Endothelial cell (in vitro differentiated cells): ENCODE results near the gene PCNX2. TPM values are rescaled to one million over a fixed set of nuclear protein-coding genes. Genes with fewer than 3 reads are reported as not detected.

Experiments
- DNase-seq: peaks from one replicate; pipeline ENCODE4 v3.0.0; 2021; ENCODE audit warnings: low spot score
- H3K27ac Mint-ChIP-seq: one replicate; pipeline ENCODE4 v1.8.0; 2021; ENCODE audit warnings: mixed read lengths, inconsistent platforms; ENCODE audit not compliant: unreplicated experiment
- H3K27me3 Mint-ChIP-seq: one replicate; pipeline ENCODE4 v1.8.0; 2021; ENCODE audit warnings: mild to moderate bottlenecking, moderate library complexity, mixed read lengths, inconsistent platforms; ENCODE audit not compliant: unreplicated experiment
- H3K36me3 Mint-ChIP-seq: one replicate; pipeline ENCODE4 v1.8.0; 2021; ENCODE audit warnings: mild to moderate bottlenecking, low read depth, mixed read lengths, inconsistent platforms; ENCODE audit not compliant: unreplicated experiment
- H3K4me1 Mint-ChIP-seq: one replicate; pipeline ENCODE4 v1.8.0; 2021; ENCODE audit warnings: mild to moderate bottlenecking, mixed read lengths, inconsistent platforms; ENCODE audit not compliant: unreplicated experiment
- H3K4me3 Mint-ChIP-seq: one replicate; pipeline ENCODE4 v1.8.0; 2021; ENCODE audit warnings: mild to moderate bottlenecking, mixed read lengths, inconsistent platforms; ENCODE audit not compliant: unreplicated experiment
- H3K9me3 Mint-ChIP-seq: one replicate; pipeline ENCODE4 v1.8.0; 2021; ENCODE audit warnings: mixed read lengths, inconsistent platforms; ENCODE audit not compliant: unreplicated experiment
- total RNA-seq: library from RNA; stranded (reverse); fragmentation: NEBNext Ultra II Directional; extraction: Animal tissue kit (Norgen Biotek cat#: 25700); gene quantifications from one replicate; pipeline ENCODE4 v1.2.1, GENCODE V29; 2021; ENCODE audit not compliant: unreplicated experiment
- TF ChIP-seq, protein P1 (sequence below): fragments of 200-600 bp; sonication (generic); IDR thresholded peaks from one replicate; pipeline ENCODE4 v1.5.0; 2021; ENCODE audit warnings: antibody characterized with exemption; ENCODE audit not compliant: unreplicated experiment

The PCNX2 gene
- total RNA-seq, 1 donor from 2014 or later = 24.0 TPM

DNA sequence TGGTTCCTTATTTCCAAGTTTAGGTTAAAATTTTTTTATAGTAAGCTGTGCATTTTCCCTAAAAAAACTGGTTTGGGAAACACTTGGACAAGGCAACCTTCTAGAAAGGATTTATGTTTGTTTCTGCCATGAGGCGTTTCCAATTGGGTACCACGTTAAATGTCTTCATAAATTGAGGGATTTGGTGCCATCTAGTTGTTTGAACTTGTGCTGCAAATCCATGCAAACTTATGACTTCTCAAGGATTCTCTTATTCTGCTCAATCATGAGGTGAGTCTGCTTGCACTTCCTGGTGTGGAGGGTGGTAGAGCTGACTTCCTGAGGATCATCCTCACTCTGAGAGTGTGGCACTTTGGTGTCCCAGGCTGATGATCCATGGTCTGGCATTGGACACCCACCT is 123.3 kb downstream of the PCNX2 start:
- Mint-ChIP-seq H3K27me3 (no peaks in the 10 kb centered on the region), H3K4me1 (peaks cover 2% of the 10 kb centered on the region), H3K27ac (no peak overlapping the region), H3K36me3 (peaks cover 23% of the 10 kb centered on the region), H3K9me3 (peaks cover 2% of the 10 kb centered on the region), H3K4me3 (no peak overlapping the region)
- DNase-seq = no peak
- TF ChIP-seq, protein P1, sequence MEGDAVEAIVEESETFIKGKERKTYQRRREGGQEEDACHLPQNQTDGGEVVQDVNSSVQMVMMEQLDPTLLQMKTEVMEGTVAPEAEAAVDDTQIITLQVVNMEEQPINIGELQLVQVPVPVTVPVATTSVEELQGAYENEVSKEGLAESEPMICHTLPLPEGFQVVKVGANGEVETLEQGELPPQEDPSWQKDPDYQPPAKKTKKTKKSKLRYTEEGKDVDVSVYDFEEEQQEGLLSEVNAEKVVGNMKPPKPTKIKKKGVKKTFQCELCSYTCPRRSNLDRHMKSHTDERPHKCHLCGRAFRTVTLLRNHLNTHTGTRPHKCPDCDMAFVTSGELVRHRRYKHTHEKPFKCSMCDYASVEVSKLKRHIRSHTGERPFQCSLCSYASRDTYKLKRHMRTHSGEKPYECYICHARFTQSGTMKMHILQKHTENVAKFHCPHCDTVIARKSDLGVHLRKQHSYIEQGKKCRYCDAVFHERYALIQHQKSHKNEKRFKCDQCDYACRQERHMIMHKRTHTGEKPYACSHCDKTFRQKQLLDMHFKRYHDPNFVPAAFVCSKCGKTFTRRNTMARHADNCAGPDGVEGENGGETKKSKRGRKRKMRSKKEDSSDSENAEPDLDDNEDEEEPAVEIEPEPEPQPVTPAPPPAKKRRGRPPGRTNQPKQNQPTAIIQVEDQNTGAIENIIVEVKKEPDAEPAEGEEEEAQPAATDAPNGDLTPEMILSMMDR = no peak

DNA sequence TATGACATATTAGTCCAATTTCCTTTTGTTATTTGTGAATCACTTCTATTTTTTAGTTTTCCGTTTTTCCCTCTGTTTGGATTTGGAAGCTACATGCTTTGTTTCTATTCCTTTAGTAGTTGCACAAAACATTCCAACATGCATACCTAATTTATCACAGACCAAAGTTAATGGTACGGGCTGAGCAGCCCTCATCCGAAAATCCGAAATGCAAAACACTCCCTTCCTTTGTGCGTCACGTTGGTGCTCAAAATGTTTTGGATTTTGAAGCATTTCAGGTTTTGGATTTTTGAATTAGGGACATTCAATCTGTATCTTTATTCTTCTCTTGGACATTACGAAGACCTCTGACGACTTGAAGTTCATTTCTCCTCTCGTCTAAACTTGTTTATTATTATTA is 124.8 kb downstream of the PCNX2 start:
- DNase-seq = no peak
- Mint-ChIP-seq H3K4me1 (no peaks in the 10 kb centered on the region), H3K27ac (no peak overlapping the region), H3K9me3 (no peaks in the 10 kb centered on the region), H3K36me3 (peaks cover 13% of the 10 kb centered on the region), H3K27me3 (no peaks in the 10 kb centered on the region), H3K4me3 (no peak overlapping the region)
- TF ChIP-seq, protein P1 = no peak

DNA sequence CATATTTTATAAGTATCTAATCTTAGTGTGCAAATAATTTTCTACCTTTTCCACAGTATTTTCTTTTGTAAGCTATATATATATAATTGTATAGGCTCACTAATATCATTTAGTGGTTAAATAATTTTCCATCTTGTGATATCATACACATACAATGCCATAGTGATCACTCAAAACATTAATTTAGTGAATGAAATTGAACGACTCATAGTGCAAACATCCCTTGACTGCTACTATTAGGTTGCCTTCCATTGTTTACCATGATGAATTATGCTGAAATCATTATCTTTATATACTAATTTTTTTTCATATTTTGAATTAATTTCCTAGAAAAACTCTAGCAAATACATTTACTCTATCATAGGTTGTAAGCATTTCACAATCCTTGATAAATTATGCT is 127.1 kb downstream of the PCNX2 start:
- H3K27ac Mint-ChIP-seq = no peak overlapping the region
- H3K27me3 Mint-ChIP-seq = no peaks in the 10 kb centered on the region
- no peak for DNase-seq
- TF ChIP-seq, protein P1 = no peak
- H3K36me3 Mint-ChIP-seq = peaks cover 29% of the 10 kb centered on the region
- no peaks in the 10 kb centered on the region for H3K9me3 Mint-ChIP-seq
- H3K4me1 Mint-ChIP-seq = no peaks in the 10 kb centered on the region
- no peak overlapping the region for H3K4me3 Mint-ChIP-seq

DNA sequence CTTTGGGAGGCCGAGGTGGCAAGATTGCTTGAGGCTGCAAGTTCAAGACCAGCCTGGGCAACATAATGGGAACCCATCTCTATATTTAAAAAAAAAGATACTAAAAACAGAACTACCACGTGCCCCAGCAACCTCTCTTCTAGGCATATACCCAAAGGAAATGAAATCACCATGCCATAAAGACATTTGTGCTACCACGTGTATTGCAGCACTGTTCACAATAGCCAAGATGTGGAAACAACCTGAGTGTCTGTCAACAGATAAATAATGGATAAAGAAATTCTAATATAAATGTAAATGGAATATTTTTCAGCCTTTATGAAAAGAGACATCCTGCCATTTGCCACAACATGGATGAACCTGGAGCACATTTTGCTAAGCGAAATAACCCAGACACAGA is 128.6 kb downstream of the PCNX2 start:
- Mint-ChIP-seq H3K27ac (no peak overlapping the region), H3K36me3 (peaks cover 24% of the 10 kb centered on the region), H3K4me1 (no peaks in the 10 kb centered on the region), H3K27me3 (no peaks in the 10 kb centered on the region), H3K4me3 (no peak overlapping the region), H3K9me3 (no peaks in the 10 kb centered on the region)
- DNase-seq = no peak
- TF ChIP-seq, protein P1 = no peak

- H3K27ac Mint-ChIP-seq = no peak overlapping the region
- H3K27me3 Mint-ChIP-seq = no peaks in the 10 kb centered on the region
- H3K4me3 Mint-ChIP-seq = peak overlapping the region; percentile 60
- H3K36me3 Mint-ChIP-seq = peaks cover 19% of the 10 kb centered on the region
- no peak for DNase-seq
- no peaks in the 10 kb centered on the region for H3K9me3 Mint-ChIP-seq
- no peaks in the 10 kb centered on the region for H3K4me1 Mint-ChIP-seq
- TF ChIP-seq, protein P1 = no peak
Measured at GRCh38 chr1:233163696-233164095, 131.8 kb downstream of the PCNX2 start.
